ENCODE measurements around the gene MYL1. TPM values are rescaled to one million over a fixed set of nuclear protein-coding genes. Genes with fewer than 3 reads are reported as not detected.

The MYL1 gene
- total RNA-seq, 1 donor from 2014 or later, result not detected

- TF ChIP-seq CTCF (IDR thresholded peaks at IDR 0.05; ENCODE audit: unreplicated experiment), result no peak
- Mint-ChIP-seq H3K36me3 (ENCODE audit: insufficient read depth) (no peaks in the 10 kb centered on the region), H3K27me3 (no peaks in the 10 kb centered on the region), H3K4me1 (ENCODE audit: low read depth) (no peaks in the 10 kb centered on the region), H3K4me3 (ENCODE audit: low read depth) (no peak overlapping the region), H3K9me3 (ENCODE audit: low read depth) (no peaks in the 10 kb centered on the region), H3K27ac (no peak overlapping the region)
- no peak for DNase-seq (ENCODE audit: low spot score, unreplicated experiment)
Observed at GRCh38 chr2:210263841-210264240, 51.1 kb downstream of the MYL1 start.

DNA sequence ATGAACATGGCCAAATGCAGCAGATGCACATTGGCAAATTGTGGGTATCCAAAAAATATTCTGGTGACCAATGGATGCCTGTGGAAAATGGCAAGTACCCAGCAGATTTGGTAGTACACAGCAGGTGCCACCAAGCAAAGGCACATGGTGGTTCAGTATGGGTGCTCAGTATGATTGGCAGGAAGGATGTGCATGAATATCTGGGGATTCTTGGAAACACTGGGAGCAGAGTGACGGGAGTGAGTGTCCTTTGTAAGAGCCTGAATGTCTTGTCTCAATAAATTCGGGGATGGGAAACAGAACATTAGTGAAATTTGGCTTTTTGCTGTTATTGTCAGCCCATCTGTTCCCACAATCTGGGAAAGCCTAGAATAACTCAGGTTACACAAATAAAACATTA is 52.9 kb downstream of the MYL1 start:
- Mint-ChIP-seq H3K4me3 (ENCODE audit: low read depth) (no peak overlapping the region), H3K27me3 (no peaks in the 10 kb centered on the region), H3K4me1 (ENCODE audit: low read depth) (no peaks in the 10 kb centered on the region), H3K27ac (no peak overlapping the region), H3K36me3 (ENCODE audit: insufficient read depth) (no peaks in the 10 kb centered on the region), H3K9me3 (ENCODE audit: low read depth) (no peaks in the 10 kb centered on the region)
- no peak for TF ChIP-seq CTCF (IDR thresholded peaks at IDR 0.05; ENCODE audit: unreplicated experiment)
- no peak for DNase-seq (ENCODE audit: low spot score, unreplicated experiment)

DNA sequence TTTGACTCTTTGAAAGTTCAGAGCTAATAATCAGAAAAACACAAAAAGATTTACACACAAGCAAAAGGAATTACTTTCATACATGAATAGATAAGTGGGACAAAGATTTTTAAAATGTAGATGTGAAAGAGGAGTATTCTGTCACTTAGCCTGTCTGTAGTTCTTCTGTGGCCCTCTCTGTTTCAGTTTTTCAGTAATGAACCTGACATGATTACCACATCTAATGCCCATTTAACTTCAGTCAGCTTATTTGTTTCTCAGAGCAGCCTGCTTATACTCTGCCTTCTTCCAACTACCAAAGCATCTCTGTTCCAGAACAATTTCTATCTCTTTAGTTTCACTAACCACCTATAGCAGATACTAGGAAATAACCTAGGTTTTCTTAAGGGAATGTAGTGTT is 55.3 kb downstream of the MYL1 start:
- H3K9me3 Mint-ChIP-seq (ENCODE audit: low read depth), result no peaks in the 10 kb centered on the region

DNA sequence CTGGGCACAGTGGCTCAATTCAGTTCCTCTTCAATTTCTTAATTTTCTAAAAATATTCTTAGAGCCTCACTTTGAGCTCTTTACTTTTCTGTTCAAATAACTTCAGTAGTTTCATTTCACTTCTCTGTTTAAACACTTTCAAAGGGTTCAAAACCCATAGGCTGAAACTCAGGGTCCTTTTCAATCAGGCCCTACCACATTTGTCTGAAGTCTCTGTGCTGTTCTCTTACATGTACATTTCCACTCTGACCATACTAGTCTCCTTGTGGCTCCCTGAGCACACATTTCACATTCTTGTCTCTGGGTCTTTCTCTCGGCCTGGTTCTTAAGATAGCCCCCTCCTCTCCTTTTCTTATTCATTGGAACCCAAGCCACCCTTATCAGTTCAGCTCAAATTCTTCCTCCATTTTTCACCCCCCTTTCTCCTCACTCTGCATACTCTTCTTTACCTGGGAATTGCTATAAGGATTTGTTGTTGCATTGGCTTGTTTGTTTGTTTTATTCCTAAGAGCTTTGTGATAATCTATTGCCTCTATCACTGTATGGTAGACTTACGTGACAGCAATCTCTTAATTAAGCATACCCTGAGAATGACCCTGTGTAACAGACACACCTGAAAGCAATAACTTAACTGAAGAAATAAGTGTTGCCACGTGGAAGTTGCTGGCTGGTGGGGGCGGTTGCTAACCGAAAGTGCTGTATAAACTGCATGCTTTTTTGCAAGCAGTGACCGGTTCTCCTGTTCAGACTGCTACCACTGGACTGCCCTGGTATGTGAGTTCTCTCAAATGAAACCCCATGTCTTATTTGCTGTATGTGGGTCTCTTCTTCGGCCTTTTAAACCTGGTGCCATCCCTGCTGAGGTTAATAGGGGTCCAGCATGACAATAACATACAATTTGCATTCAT is 62.0 kb downstream of the MYL1 start:
- no peak for DNase-seq (ENCODE audit: low spot score, unreplicated experiment)
- Mint-ChIP-seq H3K27me3 (no peaks in the 10 kb centered on the region), H3K9me3 (ENCODE audit: low read depth) (no peaks in the 10 kb centered on the region), H3K4me3 (ENCODE audit: low read depth) (no peak overlapping the region), H3K36me3 (ENCODE audit: insufficient read depth) (no peaks in the 10 kb centered on the region), H3K4me1 (ENCODE audit: low read depth) (peaks cover 12% of the 10 kb centered on the region), H3K27ac (peak overlapping the region; percentile 60)
- no peak for TF ChIP-seq CTCF (IDR thresholded peaks at IDR 0.05; ENCODE audit: unreplicated experiment)

More for the DNA sequence above, 55.3 kb downstream of the MYL1 start:
- no peaks in the 10 kb centered on the region for H3K36me3 Mint-ChIP-seq (ENCODE audit: insufficient read depth)
- H3K27ac Mint-ChIP-seq, result no peak overlapping the region
- H3K4me3 Mint-ChIP-seq (ENCODE audit: low read depth), result no peak overlapping the region
- no peak for TF ChIP-seq CTCF (IDR thresholded peaks at IDR 0.05; ENCODE audit: unreplicated experiment)
- no peak for DNase-seq (ENCODE audit: low spot score, unreplicated experiment)
- no peaks in the 10 kb centered on the region for H3K27me3 Mint-ChIP-seq
- H3K4me1 Mint-ChIP-seq (ENCODE audit: low read depth), result no peaks in the 10 kb centered on the region

GRCh38 chr2:210250622-210251021 is 64.4 kb downstream of the MYL1 start:
- peaks cover 3% of the 10 kb centered on the region for H3K9me3 Mint-ChIP-seq (ENCODE audit: low read depth)
- H3K27ac Mint-ChIP-seq, result no peak overlapping the region
- peaks cover 12% of the 10 kb centered on the region for H3K4me1 Mint-ChIP-seq (ENCODE audit: low read depth)
- H3K36me3 Mint-ChIP-seq (ENCODE audit: insufficient read depth), result no peaks in the 10 kb centered on the region
- DNase-seq (ENCODE audit: low spot score, unreplicated experiment), result no peak
- TF ChIP-seq CTCF (IDR thresholded peaks at IDR 0.05; ENCODE audit: unreplicated experiment), result no peak
- H3K27me3 Mint-ChIP-seq, result no peaks in the 10 kb centered on the region
- H3K4me3 Mint-ChIP-seq (ENCODE audit: low read depth), result no peak overlapping the region

Other genes starting within 250 kb of the MYL1 start
- 32.7 and 32.8 TPM in 2 replicates for gene KANSL1L, start 143.8 kb downstream of the MYL1 start, total RNA-seq
- 0.38 and 0.55 TPM in 2 replicates for gene ACADL, start 89.7 kb downstream of the MYL1 start, total RNA-seq
- 54.0 and 58.1 TPM in 2 replicates for gene LANCL1, start 161.6 kb upstream of the MYL1 start, total RNA-seq
- 3.3 and 4.9 TPM in 2 replicates for gene CPS1, start 241.4 kb upstream of the MYL1 start, total RNA-seq

All from progenitor cell of endocrine pancreas (in vitro differentiated cells).